Endothelial cell (in vitro differentiated cells): ENCODE data around the gene LRP1B. TPM values are rescaled to one million over a fixed set of nuclear protein-coding genes. Genes with fewer than 3 reads are reported as not detected.
"Not testable (repeated sequence)": the region's sequence is repeated elsewhere in the genome, so short reads cannot be mapped to it uniquely, and the experiment has no call there.

Experiments
- DNase-seq: peaks from one replicate; pipeline ENCODE4 v3.0.0; 2021; ENCODE audit warnings: low spot score
- H3K27ac Mint-ChIP-seq: one replicate; pipeline ENCODE4 v1.8.0; 2021; ENCODE audit warnings: mixed read lengths, inconsistent platforms; ENCODE audit not compliant: unreplicated experiment
- H3K27me3 Mint-ChIP-seq: one replicate; pipeline ENCODE4 v1.8.0; 2021; ENCODE audit warnings: mild to moderate bottlenecking, moderate library complexity, mixed read lengths, inconsistent platforms; ENCODE audit not compliant: unreplicated experiment
- H3K36me3 Mint-ChIP-seq: one replicate; pipeline ENCODE4 v1.8.0; 2021; ENCODE audit warnings: mild to moderate bottlenecking, low read depth, mixed read lengths, inconsistent platforms; ENCODE audit not compliant: unreplicated experiment
- H3K4me1 Mint-ChIP-seq: one replicate; pipeline ENCODE4 v1.8.0; 2021; ENCODE audit warnings: mild to moderate bottlenecking, mixed read lengths, inconsistent platforms; ENCODE audit not compliant: unreplicated experiment
- H3K4me3 Mint-ChIP-seq: one replicate; pipeline ENCODE4 v1.8.0; 2021; ENCODE audit warnings: mild to moderate bottlenecking, mixed read lengths, inconsistent platforms; ENCODE audit not compliant: unreplicated experiment
- H3K9me3 Mint-ChIP-seq: one replicate; pipeline ENCODE4 v1.8.0; 2021; ENCODE audit warnings: mixed read lengths, inconsistent platforms; ENCODE audit not compliant: unreplicated experiment
- total RNA-seq: library from RNA; stranded (reverse); fragmentation: NEBNext Ultra II Directional; extraction: Animal tissue kit (Norgen Biotek cat#: 25700); gene quantifications from one replicate; pipeline ENCODE4 v1.2.1, GENCODE V29; 2021; ENCODE audit not compliant: unreplicated experiment
- TF ChIP-seq, protein P1 (sequence below): fragments of 200-600 bp; sonication (generic); IDR thresholded peaks from one replicate; pipeline ENCODE4 v1.5.0; 2021; ENCODE audit warnings: antibody characterized with exemption; ENCODE audit not compliant: unreplicated experiment

The LRP1B gene
- total RNA-seq, 1 donor from 2014 or later = 1.4 TPM

- Mint-ChIP-seq H3K27me3 (no peaks in the 10 kb centered on the region), H3K4me1 (no peaks in the 10 kb centered on the region), H3K9me3 (no peaks in the 10 kb centered on the region), H3K4me3 (no peak overlapping the region), H3K36me3 (no peaks in the 10 kb centered on the region), H3K27ac (no peak overlapping the region)
- no peak for DNase-seq
- TF ChIP-seq, protein P1, sequence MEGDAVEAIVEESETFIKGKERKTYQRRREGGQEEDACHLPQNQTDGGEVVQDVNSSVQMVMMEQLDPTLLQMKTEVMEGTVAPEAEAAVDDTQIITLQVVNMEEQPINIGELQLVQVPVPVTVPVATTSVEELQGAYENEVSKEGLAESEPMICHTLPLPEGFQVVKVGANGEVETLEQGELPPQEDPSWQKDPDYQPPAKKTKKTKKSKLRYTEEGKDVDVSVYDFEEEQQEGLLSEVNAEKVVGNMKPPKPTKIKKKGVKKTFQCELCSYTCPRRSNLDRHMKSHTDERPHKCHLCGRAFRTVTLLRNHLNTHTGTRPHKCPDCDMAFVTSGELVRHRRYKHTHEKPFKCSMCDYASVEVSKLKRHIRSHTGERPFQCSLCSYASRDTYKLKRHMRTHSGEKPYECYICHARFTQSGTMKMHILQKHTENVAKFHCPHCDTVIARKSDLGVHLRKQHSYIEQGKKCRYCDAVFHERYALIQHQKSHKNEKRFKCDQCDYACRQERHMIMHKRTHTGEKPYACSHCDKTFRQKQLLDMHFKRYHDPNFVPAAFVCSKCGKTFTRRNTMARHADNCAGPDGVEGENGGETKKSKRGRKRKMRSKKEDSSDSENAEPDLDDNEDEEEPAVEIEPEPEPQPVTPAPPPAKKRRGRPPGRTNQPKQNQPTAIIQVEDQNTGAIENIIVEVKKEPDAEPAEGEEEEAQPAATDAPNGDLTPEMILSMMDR = no peak
Observed at GRCh38 chr2:141182246-141182645, 948.6 kb downstream of the LRP1B start.

DNA sequence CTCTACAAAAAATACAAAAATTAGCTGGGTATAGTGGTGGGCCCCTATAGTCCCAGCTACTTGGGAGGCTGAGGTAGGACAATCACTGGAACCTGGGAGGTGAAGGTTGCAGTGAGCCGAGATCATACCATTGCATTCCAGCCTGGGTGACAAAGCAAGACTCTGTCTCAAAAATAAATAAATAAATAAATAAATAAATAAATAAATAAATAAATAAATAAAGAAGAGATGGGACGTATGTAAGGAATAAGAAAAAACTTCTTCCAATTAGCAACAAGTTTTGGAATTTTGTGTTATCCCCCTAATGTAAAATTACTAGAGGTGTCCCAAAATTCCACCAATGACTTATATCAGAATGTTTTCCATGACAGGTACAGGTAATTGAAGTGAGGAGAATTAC is 961.7 kb downstream of the LRP1B start:
- DNase-seq, H3K4me3 Mint-ChIP-seq, H3K27me3 Mint-ChIP-seq, H3K4me1 Mint-ChIP-seq, H3K27ac Mint-ChIP-seq, H3K36me3 Mint-ChIP-seq, H3K9me3 Mint-ChIP-seq: not testable (repeated sequence)

DNA sequence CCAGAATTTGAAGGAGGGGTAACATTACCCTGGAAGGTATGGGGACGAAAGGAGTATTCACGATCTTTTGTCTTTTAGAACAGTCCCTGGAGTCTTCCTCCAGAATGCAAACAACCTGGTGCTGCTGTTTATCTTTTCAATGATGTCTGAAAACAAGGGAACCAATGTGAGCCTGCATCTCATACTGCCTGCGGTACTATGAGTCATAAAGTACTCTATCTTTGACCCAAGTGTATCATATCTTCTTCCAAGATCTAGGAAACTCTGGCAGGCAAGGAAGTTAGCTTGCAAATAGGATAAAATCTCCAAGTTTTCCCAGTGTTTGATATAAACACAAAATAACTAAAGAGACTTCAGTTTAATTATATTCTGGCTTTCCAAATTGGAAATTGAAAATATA is 968.5 kb downstream of the LRP1B start:
- Mint-ChIP-seq H3K27me3 (no peaks in the 10 kb centered on the region), H3K36me3 (no peaks in the 10 kb centered on the region), H3K4me3 (no peak overlapping the region), H3K9me3 (no peaks in the 10 kb centered on the region), H3K4me1 (no peaks in the 10 kb centered on the region), H3K27ac (no peak overlapping the region)
- TF ChIP-seq, protein P1 = no peak
- no peak for DNase-seq

DNA sequence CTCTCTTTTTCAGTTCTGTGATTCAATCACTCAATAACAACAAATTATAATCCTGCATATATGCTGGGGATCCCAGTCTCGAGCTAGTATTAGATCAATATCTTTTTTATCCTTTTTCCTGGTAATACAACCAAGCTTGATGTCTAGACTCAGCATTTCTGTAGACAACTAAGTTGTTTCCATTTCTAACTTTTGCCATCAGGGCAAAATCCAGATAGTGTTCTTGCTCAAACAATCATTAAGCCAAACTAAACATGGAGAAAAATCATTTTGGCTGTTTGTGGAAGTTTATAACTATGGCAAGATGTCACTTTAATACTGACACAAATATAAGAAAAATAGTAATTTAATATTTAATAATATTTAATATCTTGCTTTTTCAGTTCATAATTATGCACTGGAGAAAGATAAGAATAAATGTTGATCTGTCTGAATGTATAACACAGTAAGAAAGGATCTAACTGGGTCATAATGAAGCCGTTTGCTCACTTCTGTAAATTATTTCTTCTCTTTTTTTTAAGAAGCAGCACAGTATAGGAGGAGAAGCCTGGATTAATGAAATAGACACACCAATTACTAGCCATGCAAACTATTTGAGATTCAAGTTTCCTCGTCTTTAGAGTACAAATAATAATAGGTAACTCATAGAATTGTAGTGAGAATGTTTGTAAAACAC is 979.1 kb downstream of the LRP1B start:
- peaks cover 1% of the 10 kb centered on the region for H3K27me3 Mint-ChIP-seq
- TF ChIP-seq, protein P1 = no peak
- no peak overlapping the region for H3K4me3 Mint-ChIP-seq
- no peaks in the 10 kb centered on the region for H3K9me3 Mint-ChIP-seq
- DNase-seq = no peak
- no peak overlapping the region for H3K27ac Mint-ChIP-seq
- no peaks in the 10 kb centered on the region for H3K36me3 Mint-ChIP-seq
- no peaks in the 10 kb centered on the region for H3K4me1 Mint-ChIP-seq

- Mint-ChIP-seq H3K27me3 (no peaks in the 10 kb centered on the region), H3K27ac (no peak overlapping the region), H3K4me3 (no peak overlapping the region), H3K4me1 (no peaks in the 10 kb centered on the region), H3K36me3 (no peaks in the 10 kb centered on the region), H3K9me3 (no peaks in the 10 kb centered on the region)
- DNase-seq = no peak
- TF ChIP-seq, protein P1 = no peak
Observed at GRCh38 chr2:141142025-141142424, 988.8 kb downstream of the LRP1B start.
